ENCODE results near the gene EPB41L2.

- TF ChIP-seq POLR2A (IDR thresholded peaks at IDR 0.05) (no peak), CTCF (IDR thresholded peaks at IDR 0.05 in 4 of 5, conservative IDR thresholded peaks at IDR 0.05 in 1 of 5) (no peak)
Measured at GRCh38 chr6:130834482-130835251, 228.4 kb downstream of the EPB41L2 start.
